ENCODE measurements around the gene NCKAP5L.

The NCKAP5L gene

DNA sequence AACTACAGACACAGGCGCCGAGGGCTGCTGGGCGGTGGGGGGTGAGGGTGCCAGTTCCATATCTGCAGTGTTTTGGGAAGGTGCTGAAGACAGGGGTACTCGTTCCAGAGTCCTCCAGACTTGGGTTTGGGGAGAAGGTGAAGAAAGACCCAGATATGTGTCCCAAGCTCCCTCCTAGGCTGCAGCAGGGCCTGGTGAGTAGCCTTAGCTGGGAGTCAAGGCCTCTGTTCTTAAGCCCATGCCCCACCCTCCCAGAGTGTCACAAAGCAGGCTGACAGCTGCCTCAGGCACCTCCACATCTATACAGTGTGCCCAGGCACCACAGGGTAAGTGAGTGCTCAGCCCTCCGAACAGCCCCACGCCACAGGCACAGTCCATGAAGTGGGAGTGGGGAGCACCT, 4.3 kb downstream of the NCKAP5L start:
- no peak overlapping the region for H2BK12ac ChIP-seq (ENCODE audit: low read length)
- no CpG with 5 or more reads among the region's 6 CpGs for WGBS, 2 donors (ENCODE audit: extremely low coverage in 2 of 2, insufficient read length in 2 of 2, insufficient replicate concordance in 1 of 2)

DNA sequence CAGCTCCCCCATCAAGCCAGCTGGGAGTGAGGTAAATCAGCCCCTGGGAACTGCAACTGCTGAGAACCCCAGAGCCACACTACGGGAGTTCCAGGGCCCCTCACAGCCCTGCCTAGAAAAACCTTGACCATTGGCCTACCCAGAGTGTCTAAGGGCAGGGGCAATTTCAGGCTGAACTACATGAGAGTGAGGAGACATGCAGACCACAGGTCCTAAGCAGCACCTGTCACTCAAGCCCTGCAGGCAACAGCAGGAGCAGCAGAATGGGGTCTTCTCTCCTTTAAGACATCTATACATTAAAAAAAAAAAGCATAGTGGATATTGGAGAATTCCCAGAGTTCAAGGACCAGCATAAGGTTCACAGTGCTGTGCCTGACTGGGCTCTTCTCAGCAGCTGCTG, 4.9 kb downstream of the NCKAP5L start:
- no peaks in the 10 kb centered on the region for H3K27me3 ChIP-seq (ENCODE audit: control insufficient read depth in 3 of 3, insufficient read depth in 3 of 3, low read depth in 1 of 3, low read length in 3 of 3)
- H4K8ac ChIP-seq (ENCODE audit: low read depth, low read length) = no peak overlapping the region
- H3K4me1 ChIP-seq (ENCODE audit: control insufficient read depth in 2 of 2, insufficient read depth in 1 of 2, low read depth in 1 of 2, low read length in 2 of 2) = peaks cover 24 to 34% of the 10 kb centered on the region in 2 donors
- H3K79me1 ChIP-seq (ENCODE audit: low read depth, low read length) = peaks cover 8% of the 10 kb centered on the region
- H3K9ac ChIP-seq (ENCODE audit: low read depth, low read length, poor library complexity) = no peak overlapping the region
- no peak overlapping the region for H2BK15ac ChIP-seq (ENCODE audit: low read length)
- H2AFZ ChIP-seq (ENCODE audit: low read length) = no peak overlapping the region
- H3K23ac ChIP-seq (ENCODE audit: low read depth, low read length, poor library complexity) = no peak overlapping the region
- H2BK12ac ChIP-seq (ENCODE audit: low read length) = no peak overlapping the region
- no peak overlapping the region for H3K18ac ChIP-seq (ENCODE audit: low read length)
- WGBS, 2 donors (ENCODE audit: extremely low coverage in 2 of 2, insufficient read length in 2 of 2, insufficient replicate concordance in 1 of 2) = no CpG with 5 or more reads among the region's 1 CpG
- no peak overlapping the region for H3K27ac ChIP-seq (replicated peaks; ENCODE audit: low read length)
- H3K4me2 ChIP-seq (ENCODE audit: insufficient read depth, low read length, poor library complexity, severe bottlenecking) = no peak overlapping the region
- DNase-seq (ENCODE audit: low spot score) = no peak
- no peak overlapping the region for H2AK5ac ChIP-seq (ENCODE audit: low read depth, low read length)
- peaks cover 0 to 2% of the 10 kb centered on the region in 2 donors for H3K9me3 ChIP-seq (replicated peaks in 1 of 2; ENCODE audit: control insufficient read depth in 2 of 2, insufficient read depth in 1 of 2, low read depth in 1 of 2, low read length in 2 of 2)
- no peak overlapping the region for H3K4me3 ChIP-seq (ENCODE audit: low read length in 2 of 2)
- no peak overlapping the region for H3K4ac ChIP-seq (ENCODE audit: low read length)
- no peak overlapping the region for H2BK120ac ChIP-seq (ENCODE audit: low read depth, low read length)
- no peak overlapping the region for H4K91ac ChIP-seq (ENCODE audit: low read depth, low read length, poor library complexity)
- no peak overlapping the region for H2BK5ac ChIP-seq (ENCODE audit: low read length)
- no peak overlapping the region for H3K14ac ChIP-seq (ENCODE audit: low read length)
- H3K36me3 ChIP-seq (replicated peaks in 1 of 2; ENCODE audit: control insufficient read depth in 2 of 2, insufficient read depth in 2 of 2, low read length in 2 of 2) = peaks cover 0 to 21% of the 10 kb centered on the region in 2 donors

More for the DNA sequence above, 4.3 kb downstream of the NCKAP5L start:
- H3K36me3 ChIP-seq (replicated peaks in 1 of 2; ENCODE audit: control insufficient read depth in 2 of 2, insufficient read depth in 2 of 2, low read length in 2 of 2) = peaks cover 0 to 21% of the 10 kb centered on the region in 2 donors
- peaks cover 0 to 2% of the 10 kb centered on the region in 2 donors for H3K9me3 ChIP-seq (replicated peaks in 1 of 2; ENCODE audit: control insufficient read depth in 2 of 2, insufficient read depth in 1 of 2, low read depth in 1 of 2, low read length in 2 of 2)
- H3K18ac ChIP-seq (ENCODE audit: low read length) = no peak overlapping the region
- no peak overlapping the region for H2BK15ac ChIP-seq (ENCODE audit: low read length)
- no peak overlapping the region for H3K4ac ChIP-seq (ENCODE audit: low read length)
- peaks cover 8% of the 10 kb centered on the region for H3K79me1 ChIP-seq (ENCODE audit: low read depth, low read length)
- no peak overlapping the region for H3K9ac ChIP-seq (ENCODE audit: low read depth, low read length, poor library complexity)
- H4K91ac ChIP-seq (ENCODE audit: low read depth, low read length, poor library complexity) = no peak overlapping the region
- no peak overlapping the region for H4K8ac ChIP-seq (ENCODE audit: low read depth, low read length)
- no peak for DNase-seq (ENCODE audit: low spot score)
- no peak overlapping the region for H3K27ac ChIP-seq (replicated peaks; ENCODE audit: low read length)
- H3K27me3 ChIP-seq (ENCODE audit: control insufficient read depth in 3 of 3, insufficient read depth in 3 of 3, low read depth in 1 of 3, low read length in 3 of 3) = no peaks in the 10 kb centered on the region
- no peak overlapping the region for H3K14ac ChIP-seq (ENCODE audit: low read length)
- H2BK5ac ChIP-seq (ENCODE audit: low read length) = no peak overlapping the region
- H2AK5ac ChIP-seq (ENCODE audit: low read depth, low read length) = no peak overlapping the region
- no peak overlapping the region for H2BK120ac ChIP-seq (ENCODE audit: low read depth, low read length)
- no peak overlapping the region for H3K4me2 ChIP-seq (ENCODE audit: insufficient read depth, low read length, poor library complexity, severe bottlenecking)
- no peak overlapping the region for H2AFZ ChIP-seq (ENCODE audit: low read length)
- H3K4me3 ChIP-seq (ENCODE audit: low read length in 2 of 2) = no peak overlapping the region
- no peak overlapping the region for H3K23ac ChIP-seq (ENCODE audit: low read depth, low read length, poor library complexity)
- peaks cover 27 to 34% of the 10 kb centered on the region in 2 donors for H3K4me1 ChIP-seq (ENCODE audit: control insufficient read depth in 2 of 2, insufficient read depth in 1 of 2, low read depth in 1 of 2, low read length in 2 of 2)

DNA sequence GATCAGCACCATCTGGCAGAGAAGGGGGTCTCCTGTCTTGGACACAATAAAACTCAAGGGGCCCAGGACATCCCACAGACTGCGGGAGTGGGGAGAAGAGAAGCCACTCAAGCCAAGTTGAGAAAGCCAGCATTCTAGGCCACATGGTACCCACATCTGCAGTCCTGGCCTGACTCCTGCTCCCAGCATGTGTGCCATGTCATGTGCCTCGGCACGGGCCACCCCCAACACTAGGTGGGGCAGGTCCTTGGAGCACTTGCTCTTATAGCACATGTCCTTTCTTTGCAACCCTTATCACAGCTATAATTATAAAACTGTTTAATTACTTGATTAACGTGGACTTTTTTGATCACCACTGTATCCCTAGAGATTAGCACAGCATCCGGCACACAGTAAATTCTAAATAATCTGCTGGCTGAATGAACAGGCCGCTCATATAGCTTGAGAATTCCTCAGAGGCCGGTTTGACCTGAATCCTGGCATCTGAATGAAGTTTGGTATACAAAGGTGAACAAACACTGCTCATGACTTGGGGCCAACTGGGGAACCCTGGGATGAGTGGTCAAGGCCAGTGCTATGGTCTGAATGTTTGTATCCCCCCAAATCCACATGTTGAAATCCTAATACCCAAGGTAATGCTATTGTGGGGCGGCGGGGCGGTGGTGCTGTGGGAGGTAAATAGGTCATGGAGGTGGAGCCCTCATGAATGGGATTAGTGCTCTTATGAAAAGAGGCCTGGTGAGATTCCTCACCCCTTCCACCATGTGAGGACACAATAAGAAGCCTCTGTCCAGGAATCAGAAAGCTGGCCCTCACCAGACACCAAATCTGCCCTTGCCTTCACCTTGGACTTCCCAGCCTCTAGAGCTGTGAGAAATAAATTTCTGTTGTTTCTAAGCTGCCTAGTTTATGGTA, 6.6 kb downstream of the NCKAP5L start:
- no peak overlapping the region for H4K8ac ChIP-seq (ENCODE audit: low read depth, low read length)
- no peak overlapping the region for H2BK5ac ChIP-seq (ENCODE audit: low read length)
- no peak overlapping the region for H3K4me3 ChIP-seq (ENCODE audit: low read length in 2 of 2)
- no peaks in the 10 kb centered on the region for H3K27me3 ChIP-seq (ENCODE audit: control insufficient read depth in 3 of 3, insufficient read depth in 3 of 3, low read depth in 1 of 3, low read length in 3 of 3)
- no CpG with 5 or more reads among the region's 10 CpGs for WGBS, 2 donors (ENCODE audit: extremely low coverage in 2 of 2, insufficient read length in 2 of 2, insufficient replicate concordance in 1 of 2)
- H3K9ac ChIP-seq (ENCODE audit: low read depth, low read length, poor library complexity) = no peak overlapping the region
- no peak overlapping the region for H3K4me2 ChIP-seq (ENCODE audit: insufficient read depth, low read length, poor library complexity, severe bottlenecking)
- no peak overlapping the region for H2AK5ac ChIP-seq (ENCODE audit: low read depth, low read length)
- no peak overlapping the region for H3K14ac ChIP-seq (ENCODE audit: low read length)
- H3K36me3 ChIP-seq (replicated peaks in 1 of 2; ENCODE audit: control insufficient read depth in 2 of 2, insufficient read depth in 2 of 2, low read length in 2 of 2) = peaks cover 0 to 25% of the 10 kb centered on the region in 2 donors
- no peak overlapping the region for H2BK15ac ChIP-seq (ENCODE audit: low read length)
- H3K27ac ChIP-seq (replicated peaks; ENCODE audit: low read length) = no peak overlapping the region
- H3K9me3 ChIP-seq (replicated peaks in 1 of 2; ENCODE audit: control insufficient read depth in 2 of 2, insufficient read depth in 1 of 2, low read depth in 1 of 2, low read length in 2 of 2) = peaks cover 0 to 2% of the 10 kb centered on the region in 2 donors
- H2BK120ac ChIP-seq (ENCODE audit: low read depth, low read length) = no peak overlapping the region
- no peak overlapping the region for H3K4ac ChIP-seq (ENCODE audit: low read length)
- no peak overlapping the region for H2AFZ ChIP-seq (ENCODE audit: low read length)
- H3K18ac ChIP-seq (ENCODE audit: low read length) = no peak overlapping the region
- no peak overlapping the region for H3K23ac ChIP-seq (ENCODE audit: low read depth, low read length, poor library complexity)
- H3K79me1 ChIP-seq (ENCODE audit: low read depth, low read length) = peaks cover 8% of the 10 kb centered on the region
- H3K4me1 ChIP-seq (ENCODE audit: control insufficient read depth in 2 of 2, insufficient read depth in 1 of 2, low read depth in 1 of 2, low read length in 2 of 2) = peaks cover 18 to 25% of the 10 kb centered on the region in 2 donors
- no peak overlapping the region for H2BK12ac ChIP-seq (ENCODE audit: low read length)
- no peak overlapping the region for H4K91ac ChIP-seq (ENCODE audit: low read depth, low read length, poor library complexity)
- DNase-seq (ENCODE audit: low spot score) = no peak

- no peaks in the 10 kb centered on the region for H3K27me3 ChIP-seq (ENCODE audit: control insufficient read depth in 3 of 3, insufficient read depth in 3 of 3, low read depth in 1 of 3, low read length in 3 of 3)
- H3K4me2 ChIP-seq (ENCODE audit: insufficient read depth, low read length, poor library complexity, severe bottlenecking) = no peak overlapping the region
- H3K9me3 ChIP-seq (replicated peaks in 1 of 2; ENCODE audit: control insufficient read depth in 2 of 2, insufficient read depth in 1 of 2, low read depth in 1 of 2, low read length in 2 of 2) = peaks cover 0 to 2% of the 10 kb centered on the region in 2 donors
- H3K4me3 ChIP-seq (ENCODE audit: low read length in 2 of 2) = no peak overlapping the region
- H3K23ac ChIP-seq (ENCODE audit: low read depth, low read length, poor library complexity) = no peak overlapping the region
- peaks cover 0 to 40% of the 10 kb centered on the region in 2 donors for H3K36me3 ChIP-seq (replicated peaks in 1 of 2; ENCODE audit: control insufficient read depth in 2 of 2, insufficient read depth in 2 of 2, low read length in 2 of 2)
- no peak overlapping the region for H4K91ac ChIP-seq (ENCODE audit: low read depth, low read length, poor library complexity)
- no peak overlapping the region for H3K9ac ChIP-seq (ENCODE audit: low read depth, low read length, poor library complexity)
- H2AFZ ChIP-seq (ENCODE audit: low read length) = no peak overlapping the region
- no peak overlapping the region for H2BK15ac ChIP-seq (ENCODE audit: low read length)
- no peak overlapping the region for H3K4ac ChIP-seq (ENCODE audit: low read length)
- H2BK120ac ChIP-seq (ENCODE audit: low read depth, low read length) = no peak overlapping the region
- no peak overlapping the region for H2BK12ac ChIP-seq (ENCODE audit: low read length)
- no peak overlapping the region for H2AK5ac ChIP-seq (ENCODE audit: low read depth, low read length)
- no peak for DNase-seq (ENCODE audit: low spot score)
- H3K27ac ChIP-seq (replicated peaks; ENCODE audit: low read length) = no peak overlapping the region
- peaks cover 7 to 8% of the 10 kb centered on the region in 2 donors for H3K4me1 ChIP-seq (ENCODE audit: control insufficient read depth in 2 of 2, insufficient read depth in 1 of 2, low read depth in 1 of 2, low read length in 2 of 2)
- H2BK5ac ChIP-seq (ENCODE audit: low read length) = no peak overlapping the region
- no CpG with 5 or more reads among the region's 2 CpGs for WGBS, 2 donors (ENCODE audit: extremely low coverage in 2 of 2, insufficient read length in 2 of 2, insufficient replicate concordance in 1 of 2)
- H4K8ac ChIP-seq (ENCODE audit: low read depth, low read length) = no peak overlapping the region
- peaks cover 5% of the 10 kb centered on the region for H3K79me1 ChIP-seq (ENCODE audit: low read depth, low read length)
- no peak overlapping the region for H3K18ac ChIP-seq (ENCODE audit: low read length)
- no peak overlapping the region for H3K14ac ChIP-seq (ENCODE audit: low read length)
Observed at GRCh38 chr12:49819786-49820185, 8.4 kb downstream of the NCKAP5L start.
